Psoas muscle (tissue), 8 donors: ENCODE measurements around the gene GNL3L. TPM values are rescaled to one million over a fixed set of nuclear protein-coding genes. Genes with fewer than 3 reads are reported as not detected.

ENCODE experiments used
- ATAC-seq, 4 donors: fragments of 200-7000 bp; cut with Tn5 transposase; one replicate each; pipeline ENCODE4 v1.9.1; 2020; ENCODE audit warnings: moderate library complexity in 3 of 4, mild to moderate bottlenecking in 2 of 4
- DNase-seq, 2 donors: peaks; one replicate each; pipeline ENCODE4 v3.0.0-alpha.2; 2020
- H3K27ac ChIP-seq: fragments of 200-600 bp; one replicate; pipeline ENCODE4 v1.8.0; 2022
- H3K27me3 ChIP-seq, 3 donors: fragments of 200-600 bp in 1 of 3; one replicate each; pipeline versions ENCODE4 v1.6.1 to v1.8.0; 2013 to 2022; ENCODE audit warnings: low read length in 2 of 3, mild to moderate bottlenecking in 2 of 3, moderate library complexity in 1 of 3; ENCODE audit not compliant: insufficient read depth in 3 of 3
- H3K36me3 ChIP-seq, 2 donors: fragments of 200-600 bp in 1 of 2; one replicate each; pipeline versions ENCODE4 v1.6.1 to v1.8.0; 2013 to 2022; ENCODE audit warnings: low read depth in 1 of 2, mild to moderate bottlenecking in 1 of 2, moderate library complexity in 1 of 2; ENCODE audit not compliant: insufficient read depth in 1 of 2
- H3K4me1 ChIP-seq: fragments of 200-600 bp; one replicate; pipeline ENCODE4 v1.8.0; 2022
- H3K4me3 ChIP-seq: fragments of 200-600 bp; one replicate; pipeline ENCODE4 v1.8.0; 2022; ENCODE audit warnings: mild to moderate bottlenecking
- H3K9me3 ChIP-seq: fragments of 200-600 bp; one replicate; pipeline ENCODE4 v1.8.0; 2022
- WGBS, 3 donors: extraction: QIAGEN DNeasy Blood & Tissue Kit; methylation state at CpG; one replicate each; pipeline versions ENCODE4 v1.1.6 to v1.1.7; 2013; 5-methylcytosine and 5-hydroxymethylcytosine counted together
- intact Hi-C, 2 donors: fragments of 100-400 bp; cut with DNase I; formaldehyde crosslinking; loops; one replicate each; pipeline versions ENCODE4 v1.11.0 to v1.14.2; 2022
- polyA plus RNA-seq, 3 donors: library from polyadenylated mRNA; stranded (reverse); fragments of 200-250 nt; gene quantifications; one replicate each; pipeline ENCODE4 v1.2.3, GENCODE V29; 2013
- total RNA-seq, 4 donors: library from RNA; stranded (reverse); fragmentation: NEBNext Ultra II Directional in 2 of 4; extraction: Animal tissue kit (Norgen Biotek cat#: 25700) in 2 of 4; gene quantifications; one replicate each; pipeline versions ENCODE4 v1.2.1 to v1.2.4, GENCODE V29; 2021 to 2023
- TF ChIP-seq, protein P1 (sequence below): fragments of 200-600 bp; IDR thresholded peaks from one replicate; pipeline ENCODE4 v1.8.0; 2022; ENCODE audit warnings: antibody characterized with exemption
- donor health status: healthy with polysubstance abuse.
- donor health status: DM: no; HTN: no; CAD: no; lungs with moderate emphysema.
- donor health status: Bipolar disorder and iron deficiency.
- donor health status: healthy.
- donor health status: DM: yes; HTN: yes; CAD: no.
- donor health status: DM: no; HTN: no; CAD: no.
- donor health status: DM: no; HTN: no; CAD: no.
- donor health status: DM: yes; HTN: yes; CAD: no.

GNL3L gene
- total and polyA plus RNA-seq, 7 donors = 8.1 to 36.1 (median 30.7) TPM

DNA sequence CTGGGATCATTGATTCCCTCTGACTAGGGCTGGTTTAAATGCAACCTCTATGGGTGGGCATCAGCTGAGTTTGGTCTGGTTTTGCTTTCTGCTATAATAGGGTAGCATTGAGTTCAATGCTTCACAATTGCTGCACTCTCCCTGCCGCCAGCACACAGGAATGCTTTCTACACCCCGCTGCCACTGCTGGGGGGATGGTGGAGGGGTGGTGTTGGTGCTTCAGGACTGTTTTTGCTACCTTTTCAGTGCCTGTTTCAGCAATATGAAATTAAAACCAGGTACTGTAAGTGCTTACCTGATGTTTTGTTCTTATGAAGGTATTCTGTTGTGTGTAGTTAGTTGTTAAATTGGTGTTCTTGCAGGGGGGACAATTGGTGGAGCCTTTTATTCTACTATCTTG, 67.7 kb downstream of the GNL3L start:
- WGBS, 3 donors = 65 to 94% (median 93%) methylated on average over 2 of the region's 2 CpGs
- no peak overlapping the region for H3K4me3 ChIP-seq
- intact Hi-C loops = no loop called here
- DNase-seq (no peak), ATAC-seq (no peak)
- TF ChIP-seq, protein P1, sequence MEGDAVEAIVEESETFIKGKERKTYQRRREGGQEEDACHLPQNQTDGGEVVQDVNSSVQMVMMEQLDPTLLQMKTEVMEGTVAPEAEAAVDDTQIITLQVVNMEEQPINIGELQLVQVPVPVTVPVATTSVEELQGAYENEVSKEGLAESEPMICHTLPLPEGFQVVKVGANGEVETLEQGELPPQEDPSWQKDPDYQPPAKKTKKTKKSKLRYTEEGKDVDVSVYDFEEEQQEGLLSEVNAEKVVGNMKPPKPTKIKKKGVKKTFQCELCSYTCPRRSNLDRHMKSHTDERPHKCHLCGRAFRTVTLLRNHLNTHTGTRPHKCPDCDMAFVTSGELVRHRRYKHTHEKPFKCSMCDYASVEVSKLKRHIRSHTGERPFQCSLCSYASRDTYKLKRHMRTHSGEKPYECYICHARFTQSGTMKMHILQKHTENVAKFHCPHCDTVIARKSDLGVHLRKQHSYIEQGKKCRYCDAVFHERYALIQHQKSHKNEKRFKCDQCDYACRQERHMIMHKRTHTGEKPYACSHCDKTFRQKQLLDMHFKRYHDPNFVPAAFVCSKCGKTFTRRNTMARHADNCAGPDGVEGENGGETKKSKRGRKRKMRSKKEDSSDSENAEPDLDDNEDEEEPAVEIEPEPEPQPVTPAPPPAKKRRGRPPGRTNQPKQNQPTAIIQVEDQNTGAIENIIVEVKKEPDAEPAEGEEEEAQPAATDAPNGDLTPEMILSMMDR = no peak
- no peaks in the 10 kb centered on the region for H3K27me3 ChIP-seq
- peaks cover 2% of the 10 kb centered on the region for H3K9me3 ChIP-seq
- H3K27ac ChIP-seq = no peak overlapping the region
- H3K4me1 ChIP-seq = no peaks in the 10 kb centered on the region
- H3K36me3 ChIP-seq = no peaks in the 10 kb centered on the region

GRCh38 chrX:54602563-54602962, 72.5 kb downstream of the GNL3L start:
- TF ChIP-seq, protein P1 = no peak
- Histone ChIP-seq H3K9me3 (no peaks in the 10 kb centered on the region), H3K4me1 (no peaks in the 10 kb centered on the region), H3K36me3 (no peaks in the 10 kb centered on the region), H3K4me3 (no peak overlapping the region), H3K27me3 (no peaks in the 10 kb centered on the region), H3K27ac (no peak overlapping the region)
- ATAC-seq (no peak), DNase-seq (no peak)
- 75 to 100% (median 94%) methylated on average over 1 of the region's 1 CpG for WGBS, 3 donors
- intact Hi-C loops = no loop called here

Other genes with a start within 250 kb of the GNL3L start
- under 1 TPM; 0.15 to 0.34 (median 0.16) TPM for gene WNK3, start 172.2 kb upstream of the GNL3L start, total RNA-seq
- under 1 TPM; 0.01 to 0.09 (median 0.03) TPM for gene WNK3, start 172.2 kb upstream of the GNL3L start, polyA plus RNA-seq
- 10 to 100 TPM; 21.9 to 32.7 (median 30.3) TPM for gene TSR2, start 89.8 kb upstream of the GNL3L start, total RNA-seq
- gene TSR2, start 89.8 kb upstream of the GNL3L start, polyA plus RNA-seq = 10 to 100 TPM; 27.8 to 52.2 (median 30.7) TPM
- 1 to 10 TPM in 3 of 4 donors, under 1 TPM in 1; 0.84 to 2.1 (median 1.4) TPM for gene FGD1, start 34.0 kb upstream of the GNL3L start, total RNA-seq
- under 1 TPM; 0.38 to 0.42 (median 0.40) TPM for gene FGD1, start 34.0 kb upstream of the GNL3L start, polyA plus RNA-seq